CD14-positive monocyte (primary cell): ENCODE measurements around the gene GMCL1. TPM values are rescaled to one million over a fixed set of nuclear protein-coding genes. Genes with fewer than 3 reads are reported as not detected.
"Not testable (repeated sequence)": the region's sequence is repeated elsewhere in the genome, so short reads cannot be mapped to it uniquely, and the experiment has no call there.

Experiments used
- DNase-seq, 3 donors: peaks; one replicate each; pipeline ENCODE4 v3.0.0-alpha.2; 2011 to 2022
- H2AFZ ChIP-seq: 2 replicates; pipeline ENCODE4 v1.6.0; 2012; ENCODE audit warnings: mild to moderate bottlenecking, low read depth, low read length, inconsistent platforms; ENCODE audit not compliant: insufficient read depth, poor library complexity, severe bottlenecking
- H3K27ac ChIP-seq, 2 donors: 1 replicate in 1 of 2; 2 replicates in 1 of 2; pipeline ENCODE4 v1.5.1; 2012 to 2013; ENCODE audit warnings: low read length in 2 of 2, control low read depth in 1 of 2, inconsistent platforms in 1 of 2, low read depth in 1 of 2, mild to moderate bottlenecking in 1 of 2
- H3K27me3 ChIP-seq, 2 donors: one replicate each; pipeline versions ENCODE4 v1.6.0 to v1.6.1; 2011 to 2013; ENCODE audit warnings: low read length in 2 of 2; ENCODE audit not compliant: control insufficient read depth in 2 of 2, insufficient read depth in 2 of 2
- H3K36me3 ChIP-seq, 2 donors: replicated peaks in 1 of 2; 1 replicate in 1 of 2; 2 replicates in 1 of 2; pipeline versions ENCODE4 v1.5.1 to v1.6.1; 2012 to 2013; ENCODE audit warnings: low read length in 2 of 2, control low read depth in 1 of 2, inconsistent platforms in 1 of 2, mild to moderate bottlenecking in 1 of 2; ENCODE audit not compliant: insufficient read depth in 2 of 2, control insufficient read depth in 1 of 2
- H3K4me1 ChIP-seq, 2 donors: 1 replicate in 1 of 2; 2 replicates in 1 of 2; pipeline versions ENCODE4 v1.5.1 to v1.6.1; 2012 to 2013; ENCODE audit warnings: low read length in 2 of 2, control low read depth in 1 of 2, inconsistent platforms in 1 of 2, mild to moderate bottlenecking in 1 of 2, moderate library complexity in 1 of 2; ENCODE audit not compliant: insufficient read depth in 2 of 2, control insufficient read depth in 1 of 2
- H3K4me2 ChIP-seq: replicated peaks from 2 replicates; pipeline ENCODE3; 2012; ENCODE audit warnings: low read length, moderate library complexity, mild to moderate bottlenecking; ENCODE audit not compliant: poor library complexity, severe bottlenecking; ENCODE audit errors: extremely low read depth
- H3K4me3 ChIP-seq, 3 experiments: fragments of 200-600 bp in 1 of 3; sonication (generic) in 1 of 3; replicated peaks in 1 of 3; 1 replicate in 2 of 3; 2 replicates in 1 of 3; pipeline ENCODE4 v1.5.1; 2011 to 2013; ENCODE audit warnings: low read length in 3 of 3, mild to moderate bottlenecking in 3 of 3, control low read depth in 2 of 3, low read depth in 2 of 3, inconsistent platforms in 1 of 3, moderate library complexity in 1 of 3
- H3K79me2 ChIP-seq: 2 replicates; pipeline ENCODE4 v1.6.0; 2012; ENCODE audit warnings: mild to moderate bottlenecking, control low read depth, inconsistent platforms, low read length, moderate library complexity; ENCODE audit not compliant: insufficient read depth
- H3K9ac ChIP-seq: 2 replicates; pipeline ENCODE4 v1.6.0; 2017; ENCODE audit warnings: low read length, mild to moderate bottlenecking; ENCODE audit not compliant: insufficient read depth, poor library complexity, severe bottlenecking
- H3K9me3 ChIP-seq, 2 donors: replicated peaks in 1 of 2; 1 replicate in 1 of 2; 2 replicates in 1 of 2; pipeline versions ENCODE4 v1.5.1 to v1.6.1; 2012 to 2013; ENCODE audit warnings: low read length in 2 of 2, control low read depth in 1 of 2; ENCODE audit not compliant: control insufficient read depth in 1 of 2, insufficient read depth in 1 of 2
- H4K20me1 ChIP-seq: 2 replicates; pipeline ENCODE4 v1.6.0; 2012; ENCODE audit warnings: mild to moderate bottlenecking, low read length, control low read depth, moderate library complexity; ENCODE audit not compliant: insufficient read depth
- H3K27ac Mint-ChIP-seq, 7 donors: one replicate each; pipeline ENCODE4 v1.8.0; 2020; ENCODE audit warnings: mild to moderate bottlenecking in 7 of 7, mixed read lengths in 7 of 7, moderate library complexity in 6 of 7, inconsistent platforms in 2 of 7
- H3K27me3 Mint-ChIP-seq, 3 donors: one replicate each; pipeline ENCODE4 v1.8.0; 2021 to 2022; ENCODE audit warnings: low read depth in 3 of 3, mild to moderate bottlenecking in 3 of 3, mixed read lengths in 3 of 3, moderate library complexity in 3 of 3, inconsistent platforms in 1 of 3
- H3K36me3 Mint-ChIP-seq, 2 donors: one replicate each; pipeline ENCODE4 v1.8.0; 2020; ENCODE audit warnings: mixed read lengths in 2 of 2, inconsistent platforms in 1 of 2, mild to moderate bottlenecking in 1 of 2
- H3K4me1 Mint-ChIP-seq: one replicate; pipeline ENCODE4 v1.8.0; 2020; ENCODE audit warnings: mild to moderate bottlenecking, mixed read lengths
- H3K4me3 Mint-ChIP-seq, 2 donors: one replicate each; pipeline ENCODE4 v1.8.0; 2020; ENCODE audit warnings: mild to moderate bottlenecking in 2 of 2, mixed read lengths in 2 of 2, moderate library complexity in 1 of 2
- H3K9me3 Mint-ChIP-seq, 7 donors: one replicate each; pipeline ENCODE4 v1.8.0; 2020 to 2022; ENCODE audit warnings: mixed read lengths in 7 of 7, mild to moderate bottlenecking in 6 of 7, moderate library complexity in 6 of 7, inconsistent platforms in 2 of 7
- WGBS: methylation state at CpG from one replicate; pipeline ENCODE4 v1.1.5; 2013; ENCODE audit warnings: missing lambda C conversion rate; ENCODE audit not compliant: insufficient coverage; 5-methylcytosine and 5-hydroxymethylcytosine counted together
- intact Hi-C, 2 donors: fragments of 100-400 bp; cut with micrococcal nuclease; formaldehyde crosslinking; loops; one replicate each; pipeline versions ENCODE4 v1.15.0 to v1.15.1; 2023
- polyA plus RNA-seq, 3 donors: library from polyadenylated mRNA; depleted of rRNA in 1 of 3; unstranded in 2 of 3; stranded (reverse) in 1 of 3; fragments of 300-500 nt in 2 of 3; fragments of >200 nt in 1 of 3; fragmentation: Illumina TruSeq in 2 of 3; gene quantifications; 1 replicate in 2 of 3; 2 replicates in 1 of 3; pipeline ENCODE4 v1.2.3, GENCODE V29; 2012 to 2021
- TF ChIP-seq, protein P1 (sequence below): fragments of 200-600 bp; IDR thresholded peaks from one replicate; pipeline ENCODE4 v1.8.0; 2022; ENCODE audit warnings: antibody characterized with exemption, mild to moderate bottlenecking

The GMCL1 gene
- polyA plus RNA-seq, 3 donors: 4.4 to 15.1 (median 9.4) TPM

DNA sequence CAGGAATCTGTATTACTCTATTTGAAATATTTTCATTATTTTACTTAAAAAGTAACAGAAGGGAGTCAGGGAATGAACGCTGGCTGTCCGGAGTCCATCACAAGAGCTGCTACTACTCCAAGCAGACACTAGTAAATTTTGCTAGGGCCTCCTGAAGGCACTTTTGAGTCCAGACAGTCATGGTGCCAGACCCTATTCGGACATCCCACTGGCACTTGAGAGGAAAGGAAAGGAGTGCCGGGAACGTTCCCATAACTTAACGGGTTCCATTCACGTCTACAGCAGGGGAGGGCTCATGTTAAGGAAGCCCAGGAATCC is 563 bp upstream of the GMCL1 start:
- H4K20me1 ChIP-seq: peaks cover 7% of the 10 kb centered on the region
- peak overlapping the region; percentile 67 to 88 (median 82) for H3K4me3 ChIP-seq
- H3K27ac ChIP-seq: peak overlapping the region; percentile 71 to 98
- WGBS: 9% methylated on average over 5 of the region's 7 CpGs
- no peaks in the 10 kb centered on the region for H3K9me3 ChIP-seq
- TF ChIP-seq, protein P1, sequence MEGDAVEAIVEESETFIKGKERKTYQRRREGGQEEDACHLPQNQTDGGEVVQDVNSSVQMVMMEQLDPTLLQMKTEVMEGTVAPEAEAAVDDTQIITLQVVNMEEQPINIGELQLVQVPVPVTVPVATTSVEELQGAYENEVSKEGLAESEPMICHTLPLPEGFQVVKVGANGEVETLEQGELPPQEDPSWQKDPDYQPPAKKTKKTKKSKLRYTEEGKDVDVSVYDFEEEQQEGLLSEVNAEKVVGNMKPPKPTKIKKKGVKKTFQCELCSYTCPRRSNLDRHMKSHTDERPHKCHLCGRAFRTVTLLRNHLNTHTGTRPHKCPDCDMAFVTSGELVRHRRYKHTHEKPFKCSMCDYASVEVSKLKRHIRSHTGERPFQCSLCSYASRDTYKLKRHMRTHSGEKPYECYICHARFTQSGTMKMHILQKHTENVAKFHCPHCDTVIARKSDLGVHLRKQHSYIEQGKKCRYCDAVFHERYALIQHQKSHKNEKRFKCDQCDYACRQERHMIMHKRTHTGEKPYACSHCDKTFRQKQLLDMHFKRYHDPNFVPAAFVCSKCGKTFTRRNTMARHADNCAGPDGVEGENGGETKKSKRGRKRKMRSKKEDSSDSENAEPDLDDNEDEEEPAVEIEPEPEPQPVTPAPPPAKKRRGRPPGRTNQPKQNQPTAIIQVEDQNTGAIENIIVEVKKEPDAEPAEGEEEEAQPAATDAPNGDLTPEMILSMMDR: no peak
- H3K4me1 Mint-ChIP-seq: peaks cover 25% of the 10 kb centered on the region
- H3K27me3 Mint-ChIP-seq: no peaks in the 10 kb centered on the region
- H3K9ac ChIP-seq: peak overlapping the region; percentile 80
- H3K36me3 ChIP-seq: no peaks in the 10 kb centered on the region
- peak overlapping the region; percentile 87 to 95 for H3K4me3 Mint-ChIP-seq
- peak overlapping the region; percentile 100 for H2AFZ ChIP-seq
- H3K79me2 ChIP-seq: peaks cover 44% of the 10 kb centered on the region
- intact Hi-C loops: no loop called here
- H3K27me3 ChIP-seq: no peaks in the 10 kb centered on the region
- H3K9me3 Mint-ChIP-seq: peaks cover 0 to 3% (median 0%) of the 10 kb centered on the region in 7 donors
- DNase-seq: no peak
- peaks cover 22 to 31% of the 10 kb centered on the region in 2 donors for H3K4me1 ChIP-seq
- peaks cover 3 to 8% of the 10 kb centered on the region in 2 donors for H3K36me3 Mint-ChIP-seq
- peak overlapping the region; percentile 88 to 94 (median 92) for H3K27ac Mint-ChIP-seq
- peak overlapping the region; percentile 98 for H3K4me2 ChIP-seq

DNA sequence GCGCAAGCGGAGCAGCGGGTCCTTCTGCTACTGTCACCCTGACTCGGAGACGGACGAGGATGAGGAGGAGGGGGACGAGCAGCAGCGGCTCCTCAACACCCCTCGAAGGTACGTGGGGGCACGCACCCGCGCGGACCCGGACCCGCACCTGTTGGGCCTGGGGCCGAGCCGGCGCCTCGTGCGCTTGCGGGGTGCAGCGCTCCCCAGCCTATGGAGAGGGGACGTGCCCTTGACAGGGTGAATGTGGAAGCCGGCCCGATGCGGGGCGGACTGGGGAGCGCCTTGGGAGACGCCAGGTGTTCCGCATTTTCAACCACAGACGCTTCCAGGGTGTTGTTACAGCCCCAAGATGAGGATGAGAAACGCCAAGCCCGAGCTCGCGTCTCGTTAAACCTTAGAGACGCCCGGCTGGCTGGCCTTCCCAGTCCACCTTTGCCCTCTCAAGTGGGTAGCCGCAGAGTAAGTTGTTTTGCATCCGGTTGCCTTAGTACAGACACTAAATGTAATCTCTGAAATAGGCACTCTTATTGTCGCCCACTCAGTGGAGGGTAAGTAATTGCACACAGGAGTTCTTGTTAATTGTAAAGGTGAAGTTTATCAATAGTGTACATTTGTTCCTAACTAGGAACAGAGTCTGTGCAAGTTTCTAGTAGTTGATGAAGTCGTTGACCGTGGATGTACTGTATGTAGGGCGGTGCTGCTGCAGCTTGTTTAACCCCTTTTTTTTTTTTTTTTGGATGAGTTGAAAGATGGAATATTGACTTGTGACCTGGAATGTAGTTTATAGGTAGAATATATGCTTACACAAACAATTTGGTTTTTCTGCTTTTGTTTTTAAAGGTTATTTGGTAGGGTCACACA is 815 bp downstream of the GMCL1 start:
- Histone ChIP-seq H3K4me3 (peak overlapping the region; percentile 67 to 88 (median 70)), H3K9ac (peak overlapping the region; percentile 80), H3K79me2 (peaks cover 58% of the 10 kb centered on the region), H3K9me3 (no peaks in the 10 kb centered on the region), H4K20me1 (peaks cover 7% of the 10 kb centered on the region), H3K27ac (peak overlapping the region in 1 of 2 donors; percentile 98), H3K4me1 (peaks cover 22 to 31% of the 10 kb centered on the region in 2 donors), H3K4me2 (peak overlapping the region; percentile 98), H3K36me3 (no peaks in the 10 kb centered on the region), H3K27me3 (no peaks in the 10 kb centered on the region), H2AFZ (peak overlapping the region; percentile 100)
- under 1% methylated on average over 43 of the region's 45 CpGs for WGBS
- intact Hi-C loops: no loop called here
- DNase-seq: peak; percentile 27 to 54 (median 46)
- Mint-ChIP-seq H3K4me3 (peak overlapping the region; percentile 87 to 95), H3K4me1 (peaks cover 32% of the 10 kb centered on the region), H3K36me3 (peaks cover 7 to 13% of the 10 kb centered on the region in 2 donors), H3K27me3 (no peaks in the 10 kb centered on the region), H3K27ac (peak overlapping the region in 6 of 7 donors; percentile 24 to 89 (median 58)), H3K9me3 (no peaks in the 10 kb centered on the region)
- TF ChIP-seq, protein P1: no peak

GRCh38 chr2:69830906-69831241 is 1.4 kb downstream of the GMCL1 start:
- H3K27me3 Mint-ChIP-seq, intact Hi-C loops, H3K36me3 Mint-ChIP-seq, H3K36me3 ChIP-seq, H3K27me3 ChIP-seq, DNase-seq, H3K27ac ChIP-seq, H2AFZ ChIP-seq, H3K9me3 Mint-ChIP-seq, H3K9ac ChIP-seq, H3K9me3 ChIP-seq, H4K20me1 ChIP-seq, H3K27ac Mint-ChIP-seq: not testable (repeated sequence)
- Histone ChIP-seq H3K4me2 (peak overlapping the region; percentile 98), H3K4me1 (peaks cover 22 to 31% of the 10 kb centered on the region in 2 donors), H3K79me2 (peaks cover 64% of the 10 kb centered on the region), H3K4me3 (peak overlapping the region in 1 of 3 experiments; percentile 88)
- 95% methylated on average over 8 of the region's 13 CpGs for WGBS
- H3K4me3 Mint-ChIP-seq: peak overlapping the region in 1 of 2 donors; percentile 95
- H3K4me1 Mint-ChIP-seq: peaks cover 32% of the 10 kb centered on the region
